NCI-H460 (cell line): ENCODE data around the gene UBE2E1. TPM values are rescaled to one million over a fixed set of nuclear protein-coding genes. Genes with fewer than 3 reads are reported as not detected.
A peak's percentile ranks its signal among the peaks of the same experiment; 100 is the strongest.
"Not testable (repeated sequence)": the region's sequence is repeated elsewhere in the genome, so short reads cannot be mapped to it uniquely, and the experiment has no call there.

Experiments
- DNase-seq: peaks from one replicate; pipeline ENCODE4 v3.0.0-alpha.2; 2016; ENCODE audit warnings: low read depth; ENCODE audit errors: extremely low read depth
- total RNA-seq: library from RNA; depleted of rRNA; stranded (reverse); fragments of >200 nt; shearing (Covaris generic); gene quantifications from 2 replicates; pipeline ENCODE4 v1.2.3, GENCODE V29; 2014

The UBE2E1 gene
- total RNA-seq, 1 experiment from 2014 or later: 77.1 TPM

DNA sequence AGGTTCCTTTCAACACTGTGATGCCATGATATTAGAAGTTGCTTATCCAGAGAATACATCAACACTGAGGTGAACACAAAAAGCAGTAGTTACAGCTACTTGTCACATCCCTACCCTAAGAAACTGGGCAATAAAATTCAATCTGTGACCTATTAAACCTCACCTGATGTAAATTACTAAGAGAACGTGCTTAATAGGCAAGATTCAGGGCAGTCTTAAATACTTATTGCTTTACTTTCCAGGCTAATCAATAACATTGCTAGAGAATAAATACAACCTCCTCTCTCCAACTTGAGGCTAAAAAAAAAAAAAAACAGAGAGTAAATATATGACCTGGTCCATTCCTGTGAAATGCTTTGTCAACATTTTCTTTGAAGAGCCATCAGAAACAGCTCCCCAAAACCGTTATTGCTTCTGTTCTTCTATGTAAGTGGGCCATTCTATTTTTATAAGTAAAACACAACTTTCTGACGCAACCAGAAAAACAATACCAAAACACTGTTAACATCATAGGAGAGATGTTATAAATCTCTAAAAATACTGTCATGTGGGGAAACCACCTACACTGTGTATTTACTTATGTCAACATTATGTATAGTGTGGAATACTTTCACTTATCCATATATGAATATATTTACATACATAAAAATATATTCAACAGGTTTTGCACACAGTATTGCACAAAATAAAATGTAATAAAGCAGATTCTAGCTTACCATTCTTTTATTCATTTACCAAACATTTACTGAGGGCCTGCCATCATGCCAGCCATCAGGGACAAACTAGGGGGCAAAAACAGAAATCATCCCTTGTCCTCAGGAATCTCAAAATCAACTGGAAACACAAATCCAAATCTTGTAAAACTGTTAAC lies 108.4 kb downstream of the UBE2E1 start:
- no peak for DNase-seq

DNA sequence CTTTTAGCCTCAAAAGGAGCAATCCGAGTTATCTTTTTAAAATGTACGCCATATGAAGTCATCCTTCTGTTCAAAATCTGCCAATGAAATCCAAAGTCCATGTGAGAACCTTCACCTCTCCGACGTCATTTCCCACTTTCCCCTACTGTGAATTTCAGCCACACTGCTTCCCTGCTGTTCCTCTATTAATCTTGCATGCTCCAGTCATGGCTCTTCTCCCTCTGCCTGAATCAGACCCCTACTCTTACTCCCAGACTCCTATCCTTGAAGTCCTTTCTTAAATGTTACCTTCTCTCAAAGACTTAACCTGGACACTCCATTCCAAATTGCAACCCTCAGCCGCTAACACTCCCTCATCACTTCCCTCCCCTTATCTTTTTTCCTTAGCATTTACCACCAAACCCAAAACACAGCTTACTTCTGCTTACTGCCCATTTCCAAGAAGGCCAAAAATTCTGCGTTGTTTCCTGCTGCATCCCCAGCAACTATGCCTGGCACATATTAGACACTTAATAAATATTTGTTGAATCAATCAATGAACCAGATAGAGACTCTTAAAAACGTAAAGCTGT lies 109.9 kb downstream of the UBE2E1 start:
- no peak for DNase-seq

DNA sequence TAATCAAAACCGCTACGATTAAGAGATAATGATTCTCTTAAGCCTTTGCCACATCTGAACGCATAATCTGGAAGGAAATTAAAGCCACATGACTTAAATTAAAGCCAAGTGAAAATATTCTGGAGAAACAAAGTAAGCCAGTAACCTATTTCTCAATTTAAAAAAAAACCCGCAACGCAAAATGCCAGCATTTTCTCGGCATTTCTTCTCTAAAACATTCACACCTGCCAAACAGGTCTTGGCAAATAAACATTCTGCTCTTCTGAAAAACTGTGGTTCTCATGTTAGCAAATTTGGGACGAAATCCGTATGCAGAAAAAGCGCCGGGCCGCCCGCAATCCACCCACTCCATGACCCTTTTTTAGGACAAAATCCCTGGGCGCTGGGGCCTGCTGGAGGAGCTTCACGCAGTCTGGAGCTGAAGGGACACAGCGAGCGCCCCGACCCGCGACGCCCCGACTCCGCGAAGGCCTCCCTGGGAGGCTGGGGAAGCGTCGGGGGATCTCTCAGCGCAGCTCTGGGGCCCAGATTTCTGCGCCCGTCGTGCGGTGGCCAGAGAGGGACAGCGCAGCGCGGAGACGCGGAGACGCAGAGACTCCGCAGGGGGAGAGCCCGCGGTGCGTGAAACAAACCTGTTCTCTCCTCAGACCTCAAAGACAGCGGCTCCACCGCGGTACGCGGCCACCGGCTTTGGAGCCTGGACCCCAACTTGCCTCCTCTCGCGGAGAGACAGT lies 110.6 kb downstream of the UBE2E1 start:
- no peak for DNase-seq

DNA sequence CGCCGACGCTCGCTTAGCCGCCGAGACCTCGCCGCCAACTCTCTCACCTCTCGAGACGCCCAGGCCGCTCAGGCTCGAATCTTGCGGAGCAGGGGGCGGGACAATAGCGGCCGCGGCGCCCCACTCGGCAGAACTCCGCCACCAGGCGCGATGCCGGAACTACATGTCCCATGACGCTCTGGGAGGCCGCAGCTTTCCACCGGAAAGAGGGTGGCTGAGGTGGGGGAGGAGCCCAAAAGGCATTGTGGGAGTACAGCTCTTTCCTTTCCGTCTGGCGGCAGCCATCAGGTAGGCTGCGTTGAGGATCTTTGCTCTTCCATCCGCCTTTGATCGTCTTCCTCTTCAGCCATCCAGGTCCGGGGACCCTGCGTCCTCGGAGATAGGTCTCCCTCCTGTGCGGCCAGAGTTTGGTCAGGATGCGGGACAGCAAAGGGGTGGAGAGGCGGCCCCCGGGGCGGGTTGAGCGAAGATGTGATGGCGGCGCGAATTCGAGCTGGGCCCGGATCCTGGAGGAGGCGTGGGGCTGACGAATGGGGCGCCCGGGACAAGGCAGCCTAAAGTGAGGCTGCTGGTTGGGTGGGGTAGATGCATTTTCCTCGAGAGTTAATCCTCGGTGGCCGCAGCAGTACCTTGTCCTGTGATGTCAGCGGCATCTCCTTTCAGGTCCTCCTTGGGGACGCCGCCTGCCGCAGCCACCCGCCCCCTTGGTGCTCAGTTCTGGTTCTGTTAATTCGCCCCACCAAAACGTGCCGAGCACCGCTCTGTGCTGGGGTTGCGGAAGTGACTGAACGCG lies 111.3 kb downstream of the UBE2E1 start, which contains the start of the genes NKIRAS1 and RPL15:
NKIRAS1 (minus strand) TSS at position 105 of the 793 bp plus-strand sequence. CDS start 6,086 bp downstream, outside the sequence.
RPL15 (plus strand) TSS at position 247 of the 793 bp plus-strand sequence. CDS start 728 bp downstream, outside the sequence.
- peak; percentile 95 for DNase-seq

DNA sequence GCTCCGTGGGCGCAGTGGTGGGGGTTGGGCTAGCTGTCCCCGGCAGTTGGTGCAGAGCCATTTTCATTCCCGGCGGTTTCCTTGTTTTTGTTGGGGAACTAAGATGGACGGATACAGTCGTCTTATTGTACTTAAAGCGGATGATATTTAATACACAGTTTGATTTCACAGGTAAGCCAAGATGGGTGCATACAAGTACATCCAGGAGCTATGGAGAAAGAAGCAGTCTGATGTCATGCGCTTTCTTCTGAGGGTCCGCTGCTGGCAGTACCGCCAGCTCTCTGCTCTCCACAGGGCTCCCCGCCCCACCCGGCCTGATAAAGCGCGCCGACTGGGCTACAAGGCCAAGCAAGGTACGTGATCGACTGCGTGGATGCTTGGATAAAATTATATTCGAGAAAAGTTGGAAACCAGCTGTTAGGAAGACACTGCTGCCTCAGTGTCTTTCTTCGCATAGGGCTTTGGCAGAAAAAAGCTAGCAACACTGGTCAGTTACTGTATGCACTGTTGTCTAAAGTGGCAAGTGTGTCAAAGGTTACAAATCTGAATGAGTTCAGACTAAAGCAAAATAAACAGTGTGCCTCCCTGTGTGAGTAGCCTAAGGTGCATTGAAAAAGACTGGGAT lies 112.0 kb downstream of the UBE2E1 start:
- DNase-seq: not testable (repeated sequence)

DNA sequence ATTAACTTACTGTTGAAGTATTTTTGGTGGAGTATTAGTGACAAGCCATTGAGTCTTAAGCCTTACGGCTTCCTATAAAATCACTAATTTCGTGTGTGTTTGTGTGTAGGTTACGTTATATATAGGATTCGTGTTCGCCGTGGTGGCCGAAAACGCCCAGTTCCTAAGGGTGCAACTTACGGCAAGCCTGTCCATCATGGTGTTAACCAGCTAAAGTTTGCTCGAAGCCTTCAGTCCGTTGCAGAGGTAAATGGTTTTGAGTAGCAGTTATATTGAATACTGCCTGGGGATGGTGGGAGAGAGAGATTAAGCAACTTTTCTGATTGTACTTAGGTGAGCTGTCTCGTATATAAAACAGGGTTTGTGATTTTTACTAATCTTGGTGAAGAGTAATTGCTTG lies 112.6 kb downstream of the UBE2E1 start:
- not testable (repeated sequence) for DNase-seq

DNA sequence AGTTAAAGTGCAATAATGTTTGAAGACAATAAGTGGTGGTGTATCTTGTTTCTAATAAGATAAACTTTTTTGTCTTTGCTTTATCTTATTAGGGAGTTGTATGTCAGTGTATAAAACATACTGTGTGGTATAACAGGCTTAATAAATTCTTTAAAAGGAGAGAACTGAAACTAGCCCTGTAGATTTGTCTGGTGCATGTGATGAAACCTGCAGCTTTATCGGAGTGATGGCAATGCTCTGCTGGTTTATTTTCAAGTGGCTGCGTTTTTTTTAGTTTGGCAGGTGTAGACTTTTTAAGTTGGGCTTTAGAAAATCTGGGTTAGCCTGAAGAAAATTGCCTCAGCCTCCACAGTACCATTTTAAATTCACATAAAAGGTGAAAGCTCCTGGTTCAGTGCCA lies 113.9 kb downstream of the UBE2E1 start:
- DNase-seq: no peak

DNA sequence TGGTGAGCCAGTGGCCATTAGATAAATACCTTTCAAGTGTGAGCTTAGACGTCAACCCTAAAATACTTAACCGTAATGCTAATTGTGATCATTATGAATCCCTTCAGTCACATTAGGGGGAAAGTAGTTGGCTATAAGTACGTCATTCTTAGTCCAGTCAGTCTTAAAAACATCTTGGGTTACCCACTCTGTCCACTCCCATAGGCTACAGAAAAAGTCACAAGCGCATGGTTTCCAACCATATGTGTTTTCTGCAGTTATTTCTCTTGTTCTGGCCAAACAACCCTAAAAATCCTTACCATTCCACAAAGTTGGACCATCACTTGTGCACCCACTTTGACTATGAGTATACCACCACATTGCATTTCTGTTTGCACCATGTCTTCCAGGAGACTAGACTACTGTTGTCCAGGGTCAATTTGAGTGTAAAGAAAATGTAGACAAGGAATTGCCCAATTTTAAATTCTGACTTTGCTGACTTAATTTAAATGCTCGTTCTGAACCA lies 114.4 kb downstream of the UBE2E1 start:
- DNase-seq: no peak

DNA sequence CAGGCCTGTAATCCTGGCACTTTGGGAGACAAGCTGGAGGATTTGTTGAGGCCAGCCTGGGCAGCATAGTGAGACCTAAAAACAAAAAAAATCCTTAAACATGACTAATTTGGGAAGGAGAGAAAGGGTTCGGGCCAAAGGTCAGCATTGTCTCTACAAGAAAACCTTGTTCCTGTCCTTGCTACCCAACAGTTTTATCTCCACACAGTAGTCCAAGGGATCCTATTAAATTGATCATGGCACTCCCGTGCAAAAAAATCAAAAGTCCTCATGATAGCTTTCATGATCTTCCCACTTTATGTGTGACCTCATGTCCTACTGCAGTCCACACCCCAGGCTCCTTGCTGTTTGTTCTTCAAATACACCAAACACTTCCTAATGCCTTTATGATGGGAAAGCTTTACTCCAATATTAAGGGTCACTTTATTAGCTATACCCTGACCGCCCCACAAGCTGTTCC lies 115.3 kb downstream of the UBE2E1 start:
- DNase-seq: no peak

DNA sequence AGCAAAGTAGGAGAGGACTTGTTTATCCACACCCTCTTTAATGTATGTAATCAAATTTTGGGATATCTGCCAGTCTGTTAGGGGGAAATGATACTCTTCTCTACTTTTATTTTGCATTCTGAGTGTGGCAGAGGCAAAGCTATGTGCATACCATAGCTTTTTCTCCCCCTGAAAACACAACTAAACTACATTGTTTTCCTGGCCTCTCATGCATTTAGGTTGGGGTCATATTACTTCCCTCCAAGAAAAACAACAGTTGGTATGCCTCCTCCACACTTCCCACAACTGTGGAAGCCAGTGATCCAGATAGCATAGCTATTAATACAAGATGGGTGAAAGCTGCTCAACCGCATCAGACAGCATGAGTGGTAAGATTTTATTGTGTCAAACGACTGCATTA lies 118.0 kb downstream of the UBE2E1 start:
- no peak for DNase-seq

DNA sequence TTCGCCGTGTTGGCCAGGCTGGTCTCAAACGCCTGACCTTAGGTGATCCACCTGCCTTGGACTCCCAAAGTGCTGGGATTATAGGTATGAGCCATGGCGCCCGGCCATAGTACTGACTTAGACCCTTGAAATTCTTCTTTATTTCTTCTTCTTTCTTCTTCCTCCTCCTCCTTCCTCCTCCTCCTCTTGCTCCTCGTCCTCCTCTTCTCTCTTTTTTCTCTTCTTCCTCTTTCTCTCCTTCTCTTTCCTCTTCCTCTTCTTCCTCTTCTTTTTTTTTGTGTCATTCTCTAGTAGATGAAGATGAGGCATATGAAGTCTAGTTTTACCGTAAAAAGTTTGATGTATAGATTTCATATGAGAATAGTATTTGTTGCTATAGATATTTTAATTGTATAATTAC lies 120.5 kb downstream of the UBE2E1 start:
- no peak for DNase-seq

DNA sequence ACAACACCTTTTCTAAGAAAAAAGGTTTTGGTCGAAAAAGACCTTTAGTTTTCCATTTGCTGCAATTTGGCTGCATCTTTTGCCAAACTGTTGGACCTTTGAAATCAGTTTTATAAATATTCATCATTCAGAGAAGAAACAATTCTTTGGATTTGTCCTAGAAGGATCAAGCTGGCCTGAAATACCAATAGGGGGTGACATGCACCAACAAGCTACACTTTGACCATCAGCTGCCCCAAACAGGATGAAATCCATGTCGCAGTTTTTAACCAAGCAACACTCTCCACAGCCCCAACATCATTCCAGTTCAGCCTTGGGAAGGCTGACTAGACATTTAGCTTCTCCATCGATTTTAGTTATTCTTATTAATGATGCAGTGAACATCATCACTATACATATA lies 121.0 kb downstream of the UBE2E1 start:
- no peak for DNase-seq

DNA sequence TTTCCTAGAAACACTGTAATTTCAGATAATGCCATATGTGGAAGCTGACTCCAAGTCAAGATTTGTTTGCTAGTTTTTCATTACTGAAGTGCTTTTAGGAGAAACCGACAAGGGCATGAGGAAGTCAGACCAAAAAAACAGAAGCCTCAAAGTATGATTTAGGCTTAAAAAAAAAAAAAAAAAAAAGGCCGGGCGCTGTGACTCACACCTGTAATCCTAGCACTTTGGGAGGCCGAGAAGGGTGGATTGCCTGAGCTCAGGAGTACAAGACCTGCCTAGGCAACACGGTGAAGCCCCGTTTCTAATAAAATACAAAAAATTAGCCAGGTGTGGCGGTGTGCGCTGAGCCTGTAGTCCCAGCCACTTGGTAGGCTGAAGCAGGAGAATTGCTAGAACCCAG lies 122.8 kb downstream of the UBE2E1 start:
- DNase-seq: no peak

DNA sequence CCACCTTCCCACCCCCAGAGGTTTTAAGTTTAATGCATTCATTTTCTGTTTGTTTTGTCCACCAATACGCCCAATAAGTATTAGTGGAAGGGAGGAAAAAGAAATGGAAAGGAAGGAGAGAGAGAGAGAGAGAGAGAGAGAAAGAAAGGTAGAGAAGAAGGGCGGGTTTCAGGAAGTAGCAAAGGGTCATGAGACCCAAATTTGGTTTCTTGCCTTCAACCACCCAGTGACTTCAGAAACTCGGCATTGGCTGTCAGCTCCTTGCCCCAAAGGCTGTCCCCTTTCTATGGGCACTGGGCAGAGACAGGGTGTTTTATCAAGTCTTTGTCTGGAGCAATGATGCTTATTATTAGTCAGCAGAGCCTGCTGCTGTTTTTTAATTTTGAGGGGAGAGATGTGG lies 125.8 kb downstream of the UBE2E1 start:
- no peak for DNase-seq

DNA sequence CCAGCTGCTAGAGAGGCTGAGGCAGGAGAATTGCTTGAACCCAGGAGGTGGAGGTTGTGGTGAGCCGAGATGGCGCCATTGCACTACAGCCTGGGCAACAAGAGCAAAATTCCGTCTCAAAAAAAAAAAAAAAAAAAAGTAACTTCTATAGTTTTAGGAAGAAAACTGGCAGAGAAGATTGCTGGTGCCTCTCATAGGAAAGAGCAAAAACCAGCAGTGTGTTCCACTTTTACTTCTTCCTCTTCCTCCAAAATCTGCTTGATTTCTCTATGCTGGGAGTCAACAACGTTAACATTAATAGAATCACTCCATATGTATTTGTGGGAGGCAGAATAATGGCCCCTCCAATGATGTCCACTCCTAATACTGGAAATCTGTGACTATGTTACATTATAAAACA lies 126.8 kb downstream of the UBE2E1 start:
- no peak for DNase-seq

DNA sequence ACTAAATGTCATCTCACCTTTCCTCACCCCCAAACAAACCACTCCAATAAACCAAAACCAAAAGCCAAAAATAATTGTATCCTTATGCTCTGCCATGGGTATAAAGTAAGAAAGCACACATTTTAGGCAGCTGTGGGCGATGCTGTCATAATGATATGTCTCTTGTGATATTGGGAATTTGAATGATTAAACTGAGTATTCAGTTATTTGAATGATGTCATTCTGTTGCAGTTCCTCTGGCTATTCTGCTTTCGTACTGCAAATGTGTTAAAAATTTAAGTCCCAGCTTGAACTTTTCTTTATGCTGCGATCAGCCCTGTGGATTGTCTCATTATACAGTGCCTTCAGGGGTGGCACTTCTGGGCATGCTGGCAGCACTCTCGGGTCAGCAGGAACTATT lies 128.5 kb downstream of the UBE2E1 start:
- DNase-seq: no peak

DNA sequence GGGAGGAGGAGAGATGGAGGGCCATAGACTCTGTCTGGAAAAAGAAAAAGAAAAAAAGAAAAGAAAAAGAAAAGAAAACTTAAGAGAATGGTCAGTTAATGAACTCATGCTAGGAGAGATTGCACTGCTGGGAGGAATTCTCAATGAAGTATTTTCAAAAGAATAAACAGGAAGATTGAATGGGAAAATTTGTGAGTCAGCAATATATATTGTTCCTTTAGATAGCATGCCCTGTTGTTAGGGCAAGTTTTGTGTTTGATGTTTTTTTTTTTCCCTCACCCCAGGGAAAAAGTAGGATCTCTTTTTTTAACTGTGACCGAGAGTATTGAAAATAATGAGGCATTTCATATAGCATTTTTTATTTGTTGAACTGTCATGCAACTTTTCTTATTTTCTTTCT lies 131.5 kb downstream of the UBE2E1 start:
- no peak for DNase-seq

DNA sequence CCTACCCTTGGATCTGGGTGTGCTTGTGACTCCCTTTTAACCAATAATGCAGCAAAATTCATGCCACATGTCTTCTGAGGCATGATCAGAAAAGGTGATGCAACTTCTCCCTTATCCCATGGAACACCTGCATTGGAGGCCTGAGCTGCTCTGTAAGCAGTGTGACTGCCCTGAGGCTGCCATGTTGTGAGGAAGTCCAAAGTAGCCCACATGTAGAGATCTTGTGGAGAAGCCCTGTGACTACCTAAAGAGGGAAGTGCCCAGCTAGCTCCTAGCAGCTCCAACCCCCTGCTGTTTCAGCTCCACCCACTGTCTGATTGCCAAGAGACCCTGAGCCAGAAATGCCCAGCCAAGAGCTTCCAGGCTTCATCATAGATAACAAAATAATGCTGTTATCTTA lies 132.9 kb downstream of the UBE2E1 start:
- DNase-seq: no peak

DNA sequence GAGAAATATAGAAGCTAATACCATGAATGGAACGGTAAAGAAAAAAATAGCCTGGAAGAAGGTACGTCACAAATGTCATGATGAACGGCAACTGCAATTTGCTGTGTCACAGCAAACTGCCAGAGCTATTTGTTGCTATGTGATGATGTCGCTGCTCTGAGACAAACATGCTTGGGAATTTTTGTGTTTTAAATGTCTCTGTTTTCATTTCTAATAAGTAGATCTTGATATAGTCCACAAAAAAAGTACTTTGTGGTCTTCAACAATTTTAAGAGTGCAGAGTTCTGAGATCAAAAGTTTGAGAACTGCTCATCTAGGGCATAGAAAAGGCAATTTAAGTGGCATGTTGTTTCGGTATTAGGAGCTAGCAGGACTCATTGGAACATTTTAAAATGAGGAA lies 135.0 kb downstream of the UBE2E1 start:
- peak; percentile 48 for DNase-seq
